ENCODE data around the gene TOLLIP. TPM values are rescaled to one million over a fixed set of nuclear protein-coding genes. Genes with fewer than 3 reads are reported as not detected.

TOLLIP gene
- total and polyA plus RNA-seq, 2 of the 8 experiments (the other 6 are each of a cell fraction or from before 2014, with no cell fraction given), result 23.7 to 34.7 TPM

- Histone ChIP-seq H3K23me2 (ENCODE audit: low read depth, low read length) (no peaks in the 10 kb centered on the region), H3K36me3 (ENCODE audit: control insufficient read depth in 2 of 4, insufficient read depth in 4 of 4, low read length in 3 of 4) (peaks cover 2 to 14% (median 11%) of the 10 kb centered on the region in 4 experiments; a peak in 6 of 8 replicates), H2BK5ac (ENCODE audit: low read depth, low read length) (no peak overlapping the region), H2BK15ac (ENCODE audit: low read length) (no peak overlapping the region), H2BK120ac (replicated peaks; ENCODE audit: low read depth, low read length) (no peak overlapping the region), H4K5ac (ENCODE audit: insufficient read length, low read depth, low read length) (no peak overlapping the region), H2AK5ac (ENCODE audit: low read depth, low read length) (no peak overlapping the region), H3K27me3 (replicated peaks in 1 of 4; ENCODE audit: control insufficient read depth in 3 of 4, extremely low read depth in 1 of 4, insufficient read depth in 3 of 4, low read length in 3 of 4) (no peaks in the 10 kb centered on the region), H3K14ac (ENCODE audit: insufficient read length) (no peak overlapping the region), H3K4me1 (replicated peaks in 1 of 4; ENCODE audit: control insufficient read depth in 3 of 4, insufficient read depth in 4 of 4, low read length in 3 of 4) (no peaks in the 10 kb centered on the region), H2BK20ac (ENCODE audit: low read length) (no peak overlapping the region), H2AFZ (ENCODE audit: low read length) (no peak overlapping the region), H3K4me2 (ENCODE audit: insufficient read depth in 1 of 2, low read depth in 2 of 2, low read length in 2 of 2) (no peak overlapping the region), H4K91ac (replicated peaks; ENCODE audit: insufficient read length, low read length) (no peak overlapping the region), H4K8ac (ENCODE audit: extremely low read depth, insufficient read depth, low read length) (no peak overlapping the region), H4K20me1 (replicated peaks in 1 of 2; ENCODE audit: control insufficient read depth in 1 of 2, insufficient read depth in 2 of 2, low read length in 2 of 2) (peaks cover 0 to 13% of the 10 kb centered on the region in 2 experiments), H3K18ac (ENCODE audit: extremely low read depth, low read length) (no peak overlapping the region), H3K79me2 (ENCODE audit: control insufficient read depth in 1 of 2, insufficient read depth in 2 of 2, low read length in 2 of 2) (no peaks in the 10 kb centered on the region), H2BK12ac (ENCODE audit: low read depth, low read length) (no peak overlapping the region), H3K9me3 (ENCODE audit: insufficient read depth in 2 of 2, low read depth in 1 of 2, low read length in 1 of 2) (no peaks in the 10 kb centered on the region; a peak in 1 of 4 replicates), H3K27ac (ENCODE audit: low read depth, low read length) (no peak overlapping the region), H3K9ac (replicated peaks in 1 of 4; ENCODE audit: extremely low read depth in 1 of 4, low read depth in 3 of 4, low read length in 3 of 4) (no peak overlapping the region), H3K23ac (ENCODE audit: insufficient read length) (no peak overlapping the region), H3K56ac (replicated peaks; ENCODE audit: insufficient read length, low read depth, low read length) (no peak overlapping the region), H3K4me3 (ENCODE audit: extremely low read depth in 1 of 4, insufficient read depth in 2 of 4, low read depth in 3 of 4, low read length in 4 of 4) (no peak overlapping the region), H3K79me1 (ENCODE audit: low read depth, low read length) (peaks cover 6% of the 10 kb centered on the region; the same call in 1 of the 2 replicates), H3K4ac (replicated peaks; ENCODE audit: insufficient read length, low read depth, low read length) (no peak overlapping the region)
- DNase-seq (ENCODE audit: low read depth in 1 of 2, low spot score in 2 of 2) (no peak), FAIRE-seq (no peak)
- 93% methylated on average over 26 of the region's 32 CpGs; no CpG with 5 or more reads in 1 of the 2 experiments for WGBS, 2 experiments (ENCODE audit: extremely low coverage in 1 of 2, insufficient coverage in 1 of 2, insufficient read length in 1 of 2, insufficient replicate concordance in 2 of 2, low coverage in 1 of 2, low lambda C conversion rate in 2 of 2, missing lambda C conversion rate in 1 of 2)
- ChIA-PET POLR2A (ENCODE audit: partially characterized antibody) (interaction anchor here (1.0 kb wide), 1 partner anchor 13 kb away, joined by 3 read pairs; no protein-coding TSS in a partner anchor), CTCF (ENCODE audit: partially characterized antibody) (interaction anchor here (0.7 to 2.1 kb wide), 3 partner anchors 13 to 223 kb away, joined by 3 to 6 read pairs (median 3); no protein-coding TSS in a partner anchor)
- TF ChIP-seq SAP30 (IDR thresholded peaks at IDR 0.05; ENCODE audit: insufficient read depth, insufficient replicate concordance, low read length) (no peak), BRCA1 (IDR thresholded peaks at IDR 0.05; ENCODE audit: low read depth, low read length) (no peak), ZNF274 (IDR thresholded peaks at IDR 0.05; ENCODE audit: borderline replicate concordance, extremely low read depth, low read length) (no peak), NRF1 (IDR thresholded peaks at IDR 0.05; ENCODE audit: low read depth, low read length) (no peak), SP1 (IDR thresholded peaks at IDR 0.05; ENCODE audit: low read depth, low read length) (no peak), EP300 (IDR thresholded peaks at IDR 0.05; ENCODE audit: borderline replicate concordance in 1 of 2, low read depth in 2 of 2, low read length in 2 of 2) (no peak), RFX5 (IDR thresholded peaks at IDR 0.05; ENCODE audit: borderline replicate concordance, low read depth, low read length) (no peak), ASH2L (IDR thresholded peaks at IDR 0.05; ENCODE audit: low read length) (no peak), KDM5A (IDR thresholded peaks at IDR 0.05; ENCODE audit: low read length) (no peak), TCF12 (IDR thresholded peaks at IDR 0.05; ENCODE audit: low read depth, low read length) (no peak), GABPA (IDR thresholded peaks at IDR 0.05; ENCODE audit: borderline replicate concordance, insufficient read depth, low read length) (no peak), CTBP2 (IDR thresholded peaks at IDR 0.05; ENCODE audit: borderline replicate concordance, insufficient read depth, insufficient read length, low read length) (no peak), CHD1 (IDR thresholded peaks at IDR 0.05; ENCODE audit: low read depth, low read length) (no peak)
Observed at GRCh38 chr11:1276041-1276790, 33.2 kb downstream of the TOLLIP start.
